SIG-M5 treated with dmso at 0.1 percent for 504 hours (cell line): Measurements from ENCODE around the gene LHCGR.

Source experiments
- DNase-seq: peaks from one replicate; lab custom pipeline; 2025; ENCODE audit not compliant: unreplicated experiment; lab: John Stamatoyannopoulos, UW

LHCGR gene

DNA sequence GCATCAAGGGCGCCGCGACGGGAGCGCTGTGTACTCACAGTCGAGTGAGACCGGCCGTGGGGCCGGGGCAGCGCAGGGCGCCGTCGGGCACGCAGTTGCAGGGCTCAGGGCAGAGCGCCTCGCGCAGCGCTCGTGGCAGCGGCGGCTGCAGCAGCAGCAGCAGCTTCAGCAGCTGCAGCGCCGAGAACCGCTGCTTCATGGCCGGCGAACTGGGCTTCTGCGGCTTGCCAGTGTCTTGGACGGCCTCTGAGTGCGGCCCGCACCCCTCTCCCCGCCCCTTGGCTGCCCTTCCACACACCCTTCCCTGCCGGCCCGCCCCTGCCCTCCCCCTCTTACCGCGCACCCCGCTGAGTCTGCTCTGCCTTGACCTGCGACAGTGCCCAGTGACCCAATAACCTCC is at the start of gene LHCGR:
Gene LHCGR (minus strand): TSS at position 252 of the 400 bp plus-strand sequence. CDS start 53 bp downstream, at position 199.
- no peak for DNase-seq

DNA sequence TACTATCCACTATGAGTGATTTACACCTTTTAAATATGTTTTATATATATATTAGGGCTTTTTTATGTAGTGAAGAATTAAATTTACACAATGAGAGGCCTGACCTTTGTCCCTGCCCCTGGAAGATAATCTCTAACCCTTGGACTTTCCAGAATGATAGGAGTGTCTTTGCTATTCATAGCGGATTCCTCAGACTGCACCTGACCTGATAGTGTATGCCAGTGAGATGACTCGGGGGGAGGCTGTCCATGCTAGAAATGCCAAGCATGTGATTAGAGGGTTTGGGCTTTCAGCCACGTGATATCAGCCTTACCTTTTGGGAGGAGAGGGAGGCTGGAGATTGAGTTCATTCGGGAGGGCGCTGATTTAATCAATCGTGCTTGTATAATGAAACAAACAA is 44.1 kb upstream of the LHCGR start:
- DNase-seq, result no peak

DNA sequence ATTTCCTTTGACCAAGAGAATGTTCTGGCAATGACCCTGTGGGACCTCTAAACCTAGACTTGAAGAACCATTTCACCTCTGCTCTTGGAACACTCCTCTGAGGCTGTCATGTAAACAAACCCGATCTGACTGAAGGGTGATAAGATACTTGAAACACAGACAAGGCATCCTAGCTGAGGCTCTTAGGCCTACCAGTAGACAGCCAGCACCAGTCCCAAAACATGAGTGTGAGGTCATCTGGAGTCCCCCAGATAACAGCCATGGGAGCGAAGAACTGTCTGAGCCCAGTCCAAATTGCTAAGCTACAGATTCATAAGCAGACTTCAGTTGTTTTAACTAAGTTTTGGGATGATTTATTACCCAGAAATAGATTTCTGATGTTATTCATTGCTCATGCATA is 39.5 kb upstream of the LHCGR start:
- DNase-seq, result no peak

DNA sequence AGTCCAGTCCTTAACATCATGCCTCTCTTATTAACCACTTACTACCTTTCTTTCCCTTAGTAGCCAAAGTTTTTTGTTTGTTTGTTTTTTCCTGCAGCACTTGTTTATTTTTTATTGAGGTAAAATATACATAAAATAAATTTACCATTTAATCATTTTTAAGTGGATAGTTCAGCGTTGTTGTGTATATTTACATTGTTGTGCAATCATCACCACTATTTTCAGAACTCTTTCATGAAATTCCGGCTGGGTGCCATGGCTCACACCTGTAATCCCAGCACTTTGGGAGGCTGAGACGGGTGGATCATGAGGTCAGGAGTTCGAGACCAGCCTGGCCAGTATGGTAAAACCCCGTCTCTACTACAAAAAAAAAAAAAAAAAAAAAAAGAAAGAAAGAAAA is 38.1 kb upstream of the LHCGR start:
- no peak for DNase-seq

DNA sequence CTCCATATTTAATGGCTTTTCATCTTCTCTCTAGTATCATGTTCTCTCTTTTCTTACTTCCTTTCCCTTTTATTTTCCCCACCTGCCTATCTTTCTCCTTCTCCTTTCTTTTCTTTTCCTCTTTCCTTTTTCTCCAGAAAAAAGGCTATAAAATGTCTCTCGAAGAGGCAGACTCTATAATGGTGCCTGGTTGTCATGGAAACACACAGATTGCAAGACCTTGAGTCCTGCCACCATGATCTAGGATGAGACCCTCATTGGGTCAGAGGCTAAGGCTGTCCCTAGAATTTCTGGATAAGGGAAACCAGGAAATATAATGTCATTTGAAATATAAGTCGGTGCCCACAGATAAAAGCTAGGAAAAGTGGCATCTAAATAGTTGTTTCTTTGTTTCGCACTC is 36.5 kb upstream of the LHCGR start:
- DNase-seq, result no peak

DNA sequence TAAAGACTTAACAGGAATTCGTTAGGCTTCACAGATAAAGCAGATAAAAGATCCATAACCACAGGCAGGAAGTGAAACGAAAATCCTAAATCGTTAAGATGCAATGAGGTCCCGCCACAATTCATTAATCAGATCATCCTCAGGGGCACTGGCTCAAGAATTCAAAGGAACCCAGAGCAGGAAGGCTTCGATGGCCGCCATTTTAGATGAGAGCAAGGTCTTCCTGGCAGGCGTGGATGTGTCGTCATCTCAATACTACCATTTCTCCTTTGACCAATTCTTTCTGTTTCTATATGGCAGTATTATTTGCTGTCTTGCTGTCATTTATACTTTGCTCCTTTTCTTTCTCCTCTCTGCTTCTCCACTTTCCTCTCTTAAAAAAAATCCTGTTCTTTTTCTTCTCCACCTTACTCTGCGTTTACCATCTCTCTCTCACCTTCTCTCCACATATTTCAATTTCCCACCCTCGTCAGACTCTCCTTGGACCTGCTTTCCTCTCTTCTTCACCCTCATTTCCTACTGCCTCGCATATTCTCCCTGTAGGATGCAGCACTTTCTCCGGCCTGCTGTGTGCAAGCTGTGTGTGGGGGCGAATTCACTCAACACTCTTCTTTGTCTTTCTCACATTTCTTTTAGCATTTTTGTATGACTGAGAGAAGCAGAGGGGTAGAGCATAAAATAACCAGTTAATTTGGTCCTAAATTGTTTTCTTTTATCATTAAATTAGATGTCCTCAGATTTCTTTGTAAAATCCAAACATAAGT is 35.1 kb upstream of the LHCGR start:
- DNase-seq, result no peak

DNA sequence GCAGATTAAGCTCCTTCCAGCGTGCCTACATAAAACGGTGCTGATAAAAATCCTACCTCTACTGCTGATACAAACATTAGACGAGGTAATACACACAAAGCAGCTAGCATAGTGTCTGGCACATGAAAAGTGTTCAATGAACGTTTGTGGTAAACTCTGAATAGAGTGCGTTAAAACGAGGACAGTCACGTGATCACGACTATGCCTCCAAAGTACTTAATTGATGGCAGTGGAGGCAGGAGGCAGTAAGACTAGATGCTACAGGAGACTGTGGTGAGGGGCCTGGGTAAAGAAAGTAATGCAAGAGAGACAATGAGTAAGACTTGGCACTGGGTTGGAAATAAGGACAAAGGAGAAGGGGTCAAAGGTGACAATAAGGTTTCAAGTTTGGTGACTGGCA is 32.1 kb upstream of the LHCGR start:
- DNase-seq, result no peak

DNA sequence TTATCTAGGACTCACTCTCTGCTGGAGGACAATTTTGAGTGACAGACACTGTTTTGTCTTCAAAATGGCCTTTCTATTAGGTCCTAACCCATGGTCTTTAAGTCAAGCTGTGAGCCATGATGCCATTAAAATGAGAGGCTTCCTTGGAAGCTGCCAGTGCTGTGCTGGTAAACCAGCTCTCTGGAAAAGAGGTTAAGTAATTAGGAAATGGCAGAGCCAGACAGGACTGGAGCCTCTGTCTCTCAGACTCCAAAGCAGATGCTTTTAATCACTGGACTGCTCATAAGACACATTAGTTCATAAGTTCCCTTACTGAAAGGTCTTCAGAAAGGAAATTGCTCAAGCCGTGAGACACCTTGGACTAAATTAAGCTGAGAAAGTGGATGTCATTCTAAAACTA is 25.8 kb upstream of the LHCGR start:
- no peak for DNase-seq

DNA sequence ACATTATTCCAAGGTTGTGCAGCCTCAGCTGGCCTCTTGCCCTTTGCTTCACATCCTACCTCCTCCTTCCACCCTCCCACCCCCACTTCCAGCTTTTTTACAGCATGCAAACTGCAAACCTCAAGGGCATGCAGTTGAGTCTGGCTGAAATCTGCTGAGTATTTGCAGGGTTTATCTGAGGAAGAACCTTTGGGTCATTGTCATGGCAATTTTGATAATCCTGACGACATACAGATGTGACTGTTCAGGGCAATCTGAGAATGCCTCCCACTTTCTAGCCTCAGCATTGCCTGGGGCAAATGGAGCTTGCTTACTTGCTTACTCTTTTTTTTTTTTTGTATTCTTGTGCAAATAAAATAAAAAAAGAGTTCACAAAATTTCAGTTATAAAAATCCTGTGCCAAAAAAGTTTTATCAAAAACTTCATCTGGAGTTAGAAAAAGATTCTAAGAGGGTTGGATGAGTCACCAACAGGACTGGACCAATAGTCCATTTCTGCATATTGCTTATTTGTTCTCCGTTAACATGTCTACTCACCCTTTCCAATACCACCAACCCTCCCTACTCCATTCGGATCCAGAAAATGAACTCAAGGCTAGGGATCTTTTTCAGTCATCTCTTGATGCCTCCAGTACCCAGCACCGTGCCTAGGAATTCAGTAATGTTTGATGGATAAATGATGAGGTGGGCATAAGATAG is 23.6 kb upstream of the LHCGR start:
- no peak for DNase-seq

DNA sequence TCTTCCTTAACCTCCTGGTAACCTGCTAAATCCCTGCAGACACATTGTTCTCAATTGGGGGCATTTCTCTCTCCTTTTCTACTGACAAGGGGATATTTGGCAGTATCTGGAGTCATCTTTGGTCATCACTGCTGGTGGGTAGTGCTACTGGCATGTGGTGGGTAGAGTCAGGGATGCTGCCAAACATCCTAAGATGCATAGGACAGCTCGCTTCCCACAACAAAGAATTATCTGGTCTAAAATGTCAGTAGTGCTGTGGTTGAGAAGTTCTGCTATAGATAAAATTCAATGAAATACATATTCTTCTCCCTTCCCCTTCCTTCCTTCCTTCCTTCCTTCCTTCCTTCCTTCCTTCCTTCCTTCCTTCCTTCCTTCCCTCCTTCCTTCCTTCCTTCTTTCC is 18.7 kb upstream of the LHCGR start:
- DNase-seq, result no peak

DNA sequence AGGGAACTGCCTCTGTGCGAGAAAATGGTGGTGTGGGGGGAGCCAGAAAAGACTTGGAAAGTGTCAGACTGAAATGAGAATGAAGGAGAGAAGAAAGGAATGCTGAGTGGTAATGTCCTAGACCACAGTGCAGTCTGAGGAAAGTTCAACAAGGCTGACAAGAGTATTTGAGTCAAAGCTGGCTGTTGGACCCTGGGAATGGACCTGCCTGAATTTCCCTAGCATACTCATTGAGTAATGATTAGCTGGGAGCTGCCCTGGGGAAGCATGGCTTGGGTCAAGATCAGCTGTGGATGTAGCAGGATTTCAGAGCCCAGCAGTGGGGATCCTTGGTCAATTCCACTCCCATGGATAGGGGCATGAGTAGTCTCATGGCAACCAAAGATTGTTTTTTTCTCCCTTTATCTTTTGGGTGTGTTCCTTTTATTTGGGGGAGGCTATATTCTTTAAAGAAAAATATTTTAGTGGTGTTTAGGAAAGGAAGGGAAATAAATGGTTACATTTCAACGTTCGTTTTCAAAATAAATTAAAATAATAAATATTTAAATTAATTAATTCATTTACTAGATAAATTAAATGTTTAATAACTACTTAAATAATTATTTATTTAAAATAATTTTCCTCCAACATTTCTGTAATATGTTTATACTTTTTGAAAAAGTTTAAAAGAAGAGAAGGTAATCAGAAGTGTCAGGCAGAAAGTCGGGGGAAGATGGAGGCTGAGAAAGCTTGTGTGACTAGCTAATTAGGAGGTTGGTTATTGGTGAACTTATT is 15.9 kb upstream of the LHCGR start:
- DNase-seq, result no peak

DNA sequence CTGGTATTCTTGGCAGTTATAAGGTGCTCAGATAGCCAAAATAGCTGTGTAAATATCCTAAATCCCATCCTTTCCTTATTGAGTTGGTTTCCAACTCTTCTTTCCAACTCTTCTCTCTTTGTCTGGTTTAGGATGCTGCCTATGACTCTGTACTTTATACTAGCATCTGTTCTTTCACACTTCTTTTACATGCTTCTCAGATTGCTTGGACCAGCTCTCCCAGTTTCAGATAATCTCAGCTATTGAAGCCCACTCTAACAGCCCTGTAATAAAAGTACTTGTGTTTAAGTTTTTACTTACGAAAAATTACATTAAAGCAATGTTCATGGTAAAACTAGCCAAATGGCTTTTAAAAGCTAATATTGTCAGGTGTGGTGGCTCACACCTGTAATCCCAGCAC is 14.7 kb upstream of the LHCGR start:
- DNase-seq, result no peak

DNA sequence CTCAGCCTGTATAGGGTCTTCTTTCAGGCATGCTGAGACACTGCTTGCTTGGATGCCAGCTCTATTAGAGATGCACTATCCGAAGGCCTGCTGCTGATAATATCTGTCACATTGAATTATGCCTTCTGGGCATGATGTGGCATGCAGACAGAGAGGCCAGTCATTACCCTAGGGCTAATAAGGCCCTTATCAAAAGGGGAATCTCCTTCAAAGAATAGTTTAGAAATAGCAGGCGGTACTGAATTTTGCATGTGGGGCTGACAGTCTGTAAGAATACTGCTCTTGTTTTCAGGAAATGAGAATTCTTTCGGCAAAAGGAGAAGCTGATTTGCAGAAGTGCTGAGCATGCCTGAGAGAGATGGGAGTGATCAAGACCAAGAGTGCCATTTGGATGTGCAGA is 13.1 kb upstream of the LHCGR start:
- DNase-seq, result peak; percentile 60

DNA sequence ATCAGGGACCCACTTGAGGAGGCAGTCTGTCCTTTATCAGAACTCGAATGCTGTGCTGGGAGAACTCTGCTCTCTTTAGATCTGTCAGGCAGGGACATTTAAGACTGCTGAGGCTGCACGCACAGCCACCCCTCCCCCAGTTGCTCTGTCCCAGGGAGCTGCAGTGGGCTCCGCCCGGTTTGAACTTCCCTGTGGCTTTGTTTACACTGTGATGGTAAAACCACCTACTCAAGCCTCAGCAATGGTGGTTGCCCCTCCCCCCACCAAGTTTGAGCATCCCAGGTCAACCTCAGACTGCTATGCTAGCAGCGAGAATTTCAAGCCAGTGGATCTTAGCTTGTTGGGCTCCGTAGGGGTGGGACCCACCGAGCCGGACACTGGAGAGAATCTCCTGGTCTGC is 11.8 kb upstream of the LHCGR start:
- DNase-seq, result no peak

DNA sequence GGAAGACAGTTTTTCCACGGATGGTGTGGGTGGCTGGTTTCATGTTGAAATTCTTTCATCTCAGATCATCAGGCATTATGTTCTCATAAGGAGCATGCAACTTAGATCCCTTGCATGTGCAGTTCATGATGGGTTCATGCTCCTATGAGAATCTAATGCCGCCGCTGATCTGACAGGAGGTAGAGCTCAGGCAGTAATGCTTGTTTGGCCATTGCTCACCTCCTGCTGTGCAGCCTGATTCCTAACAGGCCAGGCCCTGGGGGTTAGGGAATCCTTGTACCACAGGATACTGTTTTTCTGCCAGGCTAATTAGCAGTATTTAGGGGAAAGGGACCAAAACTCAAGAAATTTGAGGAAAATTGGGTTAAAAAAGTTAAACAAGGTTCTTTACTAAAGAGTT is 5.3 kb upstream of the LHCGR start:
- DNase-seq, result no peak

DNA sequence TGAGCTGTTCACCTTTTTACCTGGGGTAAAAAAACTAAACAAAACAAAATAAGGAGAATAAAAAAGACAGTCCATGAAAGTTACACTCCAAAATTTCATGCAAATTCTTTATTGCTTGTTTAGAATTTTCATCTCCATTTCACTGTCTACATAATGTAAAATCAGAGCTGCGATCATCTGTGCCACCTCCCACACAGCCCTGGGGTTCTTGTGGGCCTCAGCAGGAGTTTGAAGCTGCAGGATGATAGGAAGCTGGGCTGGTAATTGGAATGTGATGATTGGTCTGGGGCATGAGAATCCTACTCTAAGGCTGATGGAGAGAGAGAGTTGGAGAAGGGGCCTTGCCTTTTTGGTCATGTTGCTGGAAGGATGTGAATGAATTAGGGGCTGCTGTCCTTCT is 4.2 kb upstream of the LHCGR start:
- DNase-seq, result no peak

DNA sequence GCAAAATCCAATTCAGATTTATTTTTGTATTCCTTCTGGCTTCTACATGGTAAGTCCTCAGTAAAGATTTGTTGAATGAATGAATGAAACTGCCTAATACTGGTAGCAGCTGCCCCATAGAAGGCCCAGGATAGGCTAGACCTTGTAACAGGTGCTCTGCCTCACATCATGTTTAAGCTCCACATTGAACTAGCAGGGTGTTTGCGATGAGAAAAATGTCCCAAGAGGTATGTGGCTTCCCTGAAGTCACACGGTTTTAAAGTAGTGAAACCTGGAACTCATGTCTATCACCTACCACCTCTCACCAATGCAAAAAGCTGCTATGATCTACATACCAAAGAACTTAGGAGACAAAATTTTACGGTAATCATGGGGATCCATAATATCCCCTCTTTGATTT is 765 bp upstream of the LHCGR start:
- DNase-seq, result no peak

DNA sequence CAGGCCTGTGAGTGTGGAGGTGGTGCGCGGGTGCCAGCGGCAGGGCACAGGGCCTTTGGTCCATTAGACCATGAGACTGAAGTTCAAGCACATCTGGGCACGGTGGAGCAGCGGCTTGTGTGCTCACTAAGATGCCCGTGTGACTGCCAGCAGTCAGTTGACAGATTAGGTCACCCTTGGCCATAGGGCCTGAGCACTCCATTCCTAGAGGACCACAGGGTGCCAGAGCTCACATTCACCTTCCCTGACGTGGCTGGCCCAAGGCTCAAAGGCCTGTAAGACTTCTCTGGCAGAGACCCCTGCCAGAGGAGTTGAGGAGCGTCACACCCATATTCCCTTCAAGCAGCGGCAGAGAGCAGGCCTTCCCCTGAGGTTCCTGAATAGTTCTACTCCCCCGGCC is 650 bp downstream of the LHCGR start:
- no peak for DNase-seq

DNA sequence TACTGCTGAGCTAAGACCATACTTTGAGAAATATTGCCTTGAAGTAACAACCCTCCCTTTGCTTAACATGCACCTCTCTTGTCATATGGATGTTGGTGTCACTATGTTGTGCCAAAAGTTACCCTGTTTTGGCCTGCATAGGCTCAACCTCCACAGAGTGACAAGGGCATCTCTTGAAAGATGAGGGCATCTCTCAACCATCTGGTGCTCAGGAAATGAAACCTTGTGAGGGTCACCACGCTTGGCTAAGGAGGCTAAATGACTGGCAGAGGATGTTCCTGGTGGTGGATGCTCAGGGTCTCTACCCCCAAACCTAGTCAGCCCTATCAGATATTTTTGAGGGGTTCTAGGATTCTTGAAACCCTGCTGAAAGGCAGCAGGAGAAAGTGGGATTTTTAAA is 2.3 kb downstream of the LHCGR start:
- DNase-seq, result no peak

DNA sequence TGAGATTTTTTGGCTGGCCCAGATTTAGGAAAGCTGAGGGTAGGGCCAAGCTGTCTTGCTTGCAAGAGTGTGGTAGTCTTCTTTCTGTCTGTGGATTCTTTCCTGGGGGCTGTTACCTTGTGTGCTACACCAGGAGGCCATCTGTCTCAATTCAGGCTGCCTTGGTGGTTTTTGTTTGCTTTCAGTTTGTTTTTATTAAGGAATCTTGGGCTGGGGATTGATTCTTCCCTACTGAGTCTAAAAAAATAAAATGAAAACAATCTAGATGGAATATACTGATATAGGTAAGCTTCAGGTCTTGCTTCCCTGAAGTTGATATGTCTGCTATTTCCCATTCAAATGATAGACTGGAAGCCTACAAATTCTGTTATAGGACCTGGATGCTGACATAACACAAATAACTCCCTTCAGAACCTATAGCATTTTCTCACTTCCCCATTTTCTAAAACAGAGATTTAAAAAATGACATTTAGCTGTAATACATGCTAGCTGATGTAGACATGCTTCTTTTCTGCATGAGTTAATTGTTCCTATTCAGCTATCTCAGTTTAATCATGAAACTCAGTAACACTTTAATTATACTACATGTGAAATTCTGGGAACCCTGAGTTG is 5.3 kb downstream of the LHCGR start:
- DNase-seq, result no peak

DNA sequence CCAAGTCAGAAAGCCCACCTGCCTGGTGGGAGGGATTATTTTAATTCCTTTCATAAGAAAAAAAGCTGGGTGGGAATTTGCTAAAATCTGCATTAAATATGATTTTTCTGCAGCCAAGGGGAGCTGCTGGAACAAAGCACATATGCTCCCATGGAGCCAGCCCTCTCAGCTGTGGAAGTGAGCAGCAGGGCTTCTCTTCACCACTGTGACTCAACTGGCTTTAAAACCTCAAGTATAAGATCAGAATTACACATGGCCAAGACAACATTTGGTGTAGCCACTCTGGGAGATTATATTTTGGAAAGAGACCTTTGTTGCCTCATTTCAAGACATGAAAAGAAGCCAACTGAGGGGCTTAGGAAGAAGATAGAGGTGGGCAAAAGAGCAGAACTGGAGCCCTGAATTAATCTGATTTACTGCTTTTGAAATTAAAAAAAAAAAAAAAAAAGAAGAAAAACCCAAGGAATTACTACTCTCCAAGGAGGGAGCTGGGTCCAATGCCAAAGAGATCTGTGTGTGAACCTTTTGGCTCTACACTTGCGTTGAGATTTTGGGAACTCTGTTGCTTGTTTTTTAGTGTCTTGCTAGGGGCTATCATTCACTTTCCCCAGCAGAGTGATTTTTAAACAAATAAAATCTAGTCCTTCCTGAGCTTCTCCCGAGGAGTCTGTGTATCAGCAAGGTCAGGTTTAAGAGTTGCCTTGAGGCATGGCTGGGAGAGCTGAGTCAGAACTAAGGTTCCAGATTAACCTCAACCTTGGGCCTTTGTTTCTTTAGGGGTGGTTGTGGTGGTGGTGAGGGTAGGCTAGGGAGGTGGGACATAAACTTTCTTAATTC is 6.0 kb downstream of the LHCGR start:
- no peak for DNase-seq
